Measurements from ENCODE around the gene FAM3D. TPM values are rescaled to one million over a fixed set of nuclear protein-coding genes. Genes with fewer than 3 reads are reported as not detected.

Gene FAM3D
- total and polyA plus RNA-seq, 9 of the 15 experiments (the other 6 are each of a cell fraction or from before 2014, with no cell fraction given), result not detected

DNA sequence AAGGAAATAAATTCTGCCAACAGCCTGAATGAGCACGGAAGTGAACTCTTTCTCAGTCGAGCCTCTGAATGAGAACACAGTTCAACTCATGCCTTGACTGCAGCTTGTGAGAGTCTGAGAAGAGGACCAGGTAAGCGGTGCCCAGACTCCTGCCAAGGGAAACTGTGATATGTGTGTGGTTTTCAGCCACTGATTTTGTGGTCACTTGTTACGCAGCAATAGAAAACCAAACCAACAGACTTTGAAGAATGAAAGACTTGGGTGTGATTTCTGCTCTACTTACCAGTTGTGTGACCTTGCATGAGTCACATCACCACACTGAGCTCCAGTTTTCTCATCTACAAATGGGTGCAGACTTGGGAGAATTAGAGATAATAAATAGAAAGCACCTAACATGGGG lies 58.8 kb downstream of the FAM3D start:
- DNase-seq (ENCODE audit: extremely low read depth in 1 of 4, low spot score in 3 of 4), result no peak
- TF ChIP-seq ATF7 (IDR thresholded peaks at IDR 0.05) (no peak), SMARCE1 (IDR thresholded peaks at IDR 0.05) (no peak), ZNF75A (CRISPR knock-in tag; IDR thresholded peaks at IDR 0.05) (no peak), KAT8 (IDR thresholded peaks at IDR 0.05; ENCODE audit: low read depth) (no peak), TAF9B (IDR thresholded peaks at IDR 0.05; ENCODE audit: partially characterized antibody) (no peak), ZC3H8 (IDR thresholded peaks at IDR 0.05) (no peak), EGR1 (conservative IDR thresholded peaks at IDR 0.05) (no peak), C11orf30 (IDR thresholded peaks at IDR 0.05; ENCODE audit: low read depth) (no peak), NCOA1 (IDR thresholded peaks at IDR 0.05; ENCODE audit: low read depth) (no peak), RBFOX2 (IDR thresholded peaks at IDR 0.05; ENCODE audit: low read depth, low read length) (no peak), GTF2E2 (tag; IDR thresholded peaks at IDR 0.05) (no peak), PHF21A (IDR thresholded peaks at IDR 0.05; ENCODE audit: borderline replicate concordance, low read depth) (no peak), TAF15 (IDR thresholded peaks at IDR 0.05; ENCODE audit: low read depth, low read length) (no peak), NUFIP1 (IDR thresholded peaks at IDR 0.05; ENCODE audit: partially characterized antibody) (no peak), ZNF699 (CRISPR knock-in tag; IDR thresholded peaks at IDR 0.05; ENCODE audit: insufficient replicate concordance) (no peak), RBM39 (optimal IDR thresholded peaks at IDR 0.05; ENCODE audit: low read depth, low read length) (no peak), SIRT6 (IDR thresholded peaks at IDR 0.05; ENCODE audit: low read depth, low read length) (no peak)
- TF ChIP-seq, protein P1, sequence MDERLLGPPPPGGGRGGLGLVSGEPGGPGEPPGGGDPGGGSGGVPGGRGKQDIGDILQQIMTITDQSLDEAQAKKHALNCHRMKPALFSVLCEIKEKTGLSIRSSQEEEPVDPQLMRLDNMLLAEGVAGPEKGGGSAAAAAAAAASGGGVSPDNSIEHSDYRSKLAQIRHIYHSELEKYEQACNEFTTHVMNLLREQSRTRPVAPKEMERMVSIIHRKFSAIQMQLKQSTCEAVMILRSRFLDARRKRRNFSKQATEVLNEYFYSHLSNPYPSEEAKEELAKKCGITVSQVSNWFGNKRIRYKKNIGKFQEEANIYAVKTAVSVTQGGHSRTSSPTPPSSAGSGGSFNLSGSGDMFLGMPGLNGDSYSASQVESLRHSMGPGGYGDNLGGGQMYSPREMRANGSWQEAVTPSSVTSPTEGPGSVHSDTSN (CRISPR knock-in tag; IDR thresholded peaks at IDR 0.05; ENCODE audit: low read depth), result no peak
- TF ChIP-seq, protein P1 (tag; conservative IDR thresholded peaks at IDR 0.05; ENCODE audit: low read depth), result no peak
- TF ChIP-seq, protein P2, sequence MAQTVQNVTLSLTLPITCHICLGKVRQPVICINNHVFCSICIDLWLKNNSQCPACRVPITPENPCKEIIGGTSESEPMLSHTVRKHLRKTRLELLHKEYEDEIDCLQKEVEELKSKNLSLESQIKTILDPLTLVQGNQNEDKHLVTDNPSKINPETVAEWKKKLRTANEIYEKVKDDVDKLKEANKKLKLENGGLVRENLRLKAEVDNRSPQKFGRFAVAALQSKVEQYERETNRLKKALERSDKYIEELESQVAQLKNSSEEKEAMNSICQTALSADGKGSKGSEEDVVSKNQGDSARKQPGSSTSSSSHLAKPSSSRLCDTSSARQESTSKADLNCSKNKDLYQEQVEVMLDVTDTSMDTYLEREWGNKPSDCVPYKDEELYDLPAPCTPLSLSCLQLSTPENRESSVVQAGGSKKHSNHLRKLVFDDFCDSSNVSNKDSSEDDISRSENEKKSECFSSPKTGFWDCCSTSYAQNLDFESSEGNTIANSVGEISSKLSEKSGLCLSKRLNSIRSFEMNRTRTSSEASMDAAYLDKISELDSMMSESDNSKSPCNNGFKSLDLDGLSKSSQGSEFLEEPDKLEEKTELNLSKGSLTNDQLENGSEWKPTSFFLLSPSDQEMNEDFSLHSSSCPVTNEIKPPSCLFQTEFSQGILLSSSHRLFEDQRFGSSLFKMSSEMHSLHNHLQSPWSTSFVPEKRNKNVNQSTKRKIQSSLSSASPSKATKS (CRISPR knock-in tag; IDR thresholded peaks at IDR 0.05), result no peak

More for the DNA sequence above, 58.8 kb downstream of the FAM3D start:
- CTCF ChIA-PET (ENCODE audit: low intra/inter-chr PET ratio), result no interaction called here
- peaks cover 0 to under 1% of the 10 kb centered on the region in 2 experiments; a peak in 2 of 5 replicates for H3K27me3 ChIP-seq (ENCODE audit: control insufficient read depth in 2 of 2, insufficient read depth in 2 of 2, low read length in 2 of 2)
- 5% methylated on average over 4 of the region's 4 CpGs for WGBS (ENCODE audit: insufficient coverage, low coverage, missing lambda C conversion rate)
- POLR2A ChIA-PET, result interaction anchor here (1.5 kb wide), 1 partner anchor 8 kb away, joined by 4 read pairs; no protein-coding TSS in a partner anchor
- H3K9ac ChIP-seq (ENCODE audit: insufficient read depth in 1 of 2, low read depth in 2 of 2, low read length in 2 of 2), result no peak overlapping the region
- H3K27ac ChIP-seq (ENCODE audit: extremely low read depth, low read depth, low read length), result no peak overlapping the region
- no peak for ATAC-seq
- H3K36me3 ChIP-seq (ENCODE audit: control insufficient read depth, insufficient read depth, low read length), result no peaks in the 10 kb centered on the region
- no peak overlapping the region for H3K4me2 ChIP-seq (ENCODE audit: insufficient read depth, low read length)
- no peaks in the 10 kb centered on the region; a peak in 1 of 5 replicates for H3K4me1 ChIP-seq (replicated peaks in 1 of 2; ENCODE audit: control insufficient read depth in 2 of 2, insufficient read depth in 2 of 2, low read length in 2 of 2)
- H3K4me3 ChIP-seq, result no peak overlapping the region
- no peaks in the 10 kb centered on the region for H4K20me1 ChIP-seq (replicated peaks; ENCODE audit: control insufficient read depth, insufficient read depth, low read length)
- in situ Hi-C loops (cut with MboI), result no loop called here
- no peaks in the 10 kb centered on the region for H3K9me3 ChIP-seq (replicated peaks; ENCODE audit: control insufficient read depth, insufficient read depth, low read depth, low read length)
- H3K79me2 ChIP-seq (ENCODE audit: control insufficient read depth, insufficient read depth, low read length), result no peaks in the 10 kb centered on the region
- intact Hi-C loops (cut with micrococcal nuclease), result no loop called here
- FAIRE-seq, result no peak
- no TSS peak for BruUV-seq (replicated peaks)
- no peak overlapping the region for H2AFZ ChIP-seq (ENCODE audit: low read depth, low read length)
- no peaks in the 10 kb centered on the region for H3K9me1 ChIP-seq (ENCODE audit: control insufficient read depth, insufficient read depth, low read length)

All from K562 (cell line).